OCI-LY3 (cell line): ENCODE results near the gene PODXL.

Experiments
- H2AFZ ChIP-seq: fragments of 200-600, 300-600 bp; shearing (Covaris generic); 2 replicates; pipeline ENCODE4 v1.6.0; 2014; ENCODE audit warnings: antibody characterized with exemption, low read depth, low read length
- H3K27ac ChIP-seq: fragments of 200-600, 300-600 bp; sonication (generic); 2 replicates; pipeline ENCODE4 v1.5.1; 2014; ENCODE audit warnings: mild to moderate bottlenecking, low read length, moderate library complexity, mixed read lengths
- H3K27me3 ChIP-seq: fragments of 200-600, 300-600 bp; sonication (generic); 2 replicates; pipeline ENCODE4 v1.6.1; 2014; ENCODE audit warnings: low read depth, low read length, mixed read lengths
- H3K36me3 ChIP-seq: fragments of 200-600, 300-600 bp; sonication (generic); replicated peaks from 2 replicates; pipeline ENCODE3; 2014; ENCODE audit warnings: low read depth, low read length, mixed read lengths
- H3K4me1 ChIP-seq: fragments of 300-600, 200-600 bp; sonication (generic); 2 replicates; pipeline ENCODE4 v1.6.1; 2014; ENCODE audit warnings: low read length, mixed read lengths
- H3K4me2 ChIP-seq: fragments of 200-600, 300-600 bp; sonication (generic); 2 replicates; pipeline ENCODE4 v1.6.1; 2014; ENCODE audit warnings: low read length, mixed read lengths
- H3K4me3 ChIP-seq: fragments of 300-600, 200-600 bp; sonication (generic); 2 replicates; pipeline ENCODE4 v1.5.1; 2014; ENCODE audit warnings: antibody characterized with exemption, mild to moderate bottlenecking, low read length, moderate library complexity
- H3K79me2 ChIP-seq: fragments of 300-600, 200-600 bp; shearing (Covaris generic); 2 replicates; pipeline ENCODE4 v1.6.1; 2014; ENCODE audit warnings: mild to moderate bottlenecking, low read length, mixed read lengths
- H3K9ac ChIP-seq: fragments of 300-600, 200-600 bp; shearing (Covaris generic); 2 replicates; pipeline ENCODE4 v1.6.0; 2014; ENCODE audit warnings: mild to moderate bottlenecking, low read length, moderate library complexity
- H3K9me3 ChIP-seq: fragments of 200-600, 300-600 bp; shearing (Covaris generic); 2 replicates; pipeline ENCODE4 v1.6.1; 2014; ENCODE audit warnings: low read length, mixed read lengths; ENCODE audit not compliant: insufficient read depth
- H4K20me1 ChIP-seq: fragments of 200-600, 300-600 bp; sonication (generic); 2 replicates; pipeline ENCODE4 v1.6.1; 2016; ENCODE audit warnings: low read length, mixed read lengths; ENCODE audit not compliant: insufficient read depth
- EZH2phosphoT487 ChIP-seq: fragments of 200-600 bp; shearing (Covaris generic); IDR thresholded peaks from 2 replicates; pipeline ENCODE4 v1.6.1; 2018; ENCODE audit warnings: antibody characterized with exemption, mixed run types, low read depth
- TF ChIP-seq, protein P1 (sequence below): fragments of 200-600, 300-600 bp; sonication (generic); IDR thresholded peaks from 2 replicates; pipeline ENCODE4 v1.5.1; 2014; ENCODE audit warnings: antibody characterized with exemption, low read length, low read depth

PODXL gene

DNA sequence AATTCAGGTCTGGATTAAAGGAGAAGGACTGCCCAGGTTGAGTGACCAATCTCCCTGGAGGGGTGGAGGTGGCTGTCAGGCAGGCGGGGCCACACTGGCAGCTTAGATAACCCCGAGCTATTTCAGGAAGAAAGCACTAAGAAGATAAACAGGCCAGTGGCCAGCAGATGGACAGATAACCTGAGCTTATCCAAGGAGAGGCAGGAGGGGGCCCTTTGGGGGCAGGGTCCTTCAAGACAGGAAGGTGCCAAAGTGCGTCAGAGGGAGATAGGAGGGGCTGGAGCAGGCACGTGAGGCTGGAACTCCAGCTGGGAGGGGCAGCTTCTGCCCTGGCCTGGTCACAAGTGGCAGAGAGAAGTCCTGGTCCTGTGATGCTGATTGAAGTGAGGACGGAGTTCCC is 29.8 kb upstream of the PODXL start:
- TF ChIP-seq, protein P1, sequence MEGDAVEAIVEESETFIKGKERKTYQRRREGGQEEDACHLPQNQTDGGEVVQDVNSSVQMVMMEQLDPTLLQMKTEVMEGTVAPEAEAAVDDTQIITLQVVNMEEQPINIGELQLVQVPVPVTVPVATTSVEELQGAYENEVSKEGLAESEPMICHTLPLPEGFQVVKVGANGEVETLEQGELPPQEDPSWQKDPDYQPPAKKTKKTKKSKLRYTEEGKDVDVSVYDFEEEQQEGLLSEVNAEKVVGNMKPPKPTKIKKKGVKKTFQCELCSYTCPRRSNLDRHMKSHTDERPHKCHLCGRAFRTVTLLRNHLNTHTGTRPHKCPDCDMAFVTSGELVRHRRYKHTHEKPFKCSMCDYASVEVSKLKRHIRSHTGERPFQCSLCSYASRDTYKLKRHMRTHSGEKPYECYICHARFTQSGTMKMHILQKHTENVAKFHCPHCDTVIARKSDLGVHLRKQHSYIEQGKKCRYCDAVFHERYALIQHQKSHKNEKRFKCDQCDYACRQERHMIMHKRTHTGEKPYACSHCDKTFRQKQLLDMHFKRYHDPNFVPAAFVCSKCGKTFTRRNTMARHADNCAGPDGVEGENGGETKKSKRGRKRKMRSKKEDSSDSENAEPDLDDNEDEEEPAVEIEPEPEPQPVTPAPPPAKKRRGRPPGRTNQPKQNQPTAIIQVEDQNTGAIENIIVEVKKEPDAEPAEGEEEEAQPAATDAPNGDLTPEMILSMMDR: no peak
- no peak for TF ChIP-seq EZH2phosphoT487
- Histone ChIP-seq H2AFZ (no peak overlapping the region), H3K4me2 (no peak overlapping the region), H3K79me2 (no peaks in the 10 kb centered on the region), H3K9ac (no peak overlapping the region), H3K27ac (no peak overlapping the region), H3K4me3 (no peak overlapping the region), H3K9me3 (no peaks in the 10 kb centered on the region), H3K4me1 (no peaks in the 10 kb centered on the region), H3K36me3 (no peaks in the 10 kb centered on the region), H4K20me1 (no peaks in the 10 kb centered on the region), H3K27me3 (peaks cover 6% of the 10 kb centered on the region; the same call in 1 of the 2 replicates)

DNA sequence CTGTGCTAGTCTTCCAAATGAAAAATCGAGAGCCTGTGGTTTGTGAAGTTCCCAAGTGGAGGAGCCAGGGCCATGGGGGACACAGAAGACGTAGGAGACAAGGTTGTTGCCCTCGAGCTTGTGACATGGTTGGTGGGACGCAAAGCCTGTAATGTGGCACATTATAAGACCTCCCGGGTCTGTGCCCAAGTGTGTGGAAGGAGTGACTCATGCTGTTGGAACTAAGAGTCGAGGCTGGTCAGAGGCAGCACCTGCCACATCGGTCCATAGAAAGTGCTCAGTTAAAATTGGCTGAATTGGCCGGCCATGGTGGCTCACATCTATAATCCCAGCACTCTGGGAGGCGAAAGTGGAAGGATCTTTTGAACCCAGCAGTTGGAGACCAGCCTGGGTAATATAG is 27.0 kb upstream of the PODXL start:
- no peaks in the 10 kb centered on the region for H3K9me3 ChIP-seq
- H3K27me3 ChIP-seq: no peaks in the 10 kb centered on the region
- no peak overlapping the region for H3K9ac ChIP-seq
- H3K27ac ChIP-seq: no peak overlapping the region
- TF ChIP-seq EZH2phosphoT487: no peak
- H3K36me3 ChIP-seq: no peaks in the 10 kb centered on the region
- no peaks in the 10 kb centered on the region for H3K4me1 ChIP-seq
- H4K20me1 ChIP-seq: no peaks in the 10 kb centered on the region
- no peak overlapping the region for H2AFZ ChIP-seq
- H3K4me2 ChIP-seq: no peak overlapping the region
- H3K79me2 ChIP-seq: no peaks in the 10 kb centered on the region
- H3K4me3 ChIP-seq: no peak overlapping the region

DNA sequence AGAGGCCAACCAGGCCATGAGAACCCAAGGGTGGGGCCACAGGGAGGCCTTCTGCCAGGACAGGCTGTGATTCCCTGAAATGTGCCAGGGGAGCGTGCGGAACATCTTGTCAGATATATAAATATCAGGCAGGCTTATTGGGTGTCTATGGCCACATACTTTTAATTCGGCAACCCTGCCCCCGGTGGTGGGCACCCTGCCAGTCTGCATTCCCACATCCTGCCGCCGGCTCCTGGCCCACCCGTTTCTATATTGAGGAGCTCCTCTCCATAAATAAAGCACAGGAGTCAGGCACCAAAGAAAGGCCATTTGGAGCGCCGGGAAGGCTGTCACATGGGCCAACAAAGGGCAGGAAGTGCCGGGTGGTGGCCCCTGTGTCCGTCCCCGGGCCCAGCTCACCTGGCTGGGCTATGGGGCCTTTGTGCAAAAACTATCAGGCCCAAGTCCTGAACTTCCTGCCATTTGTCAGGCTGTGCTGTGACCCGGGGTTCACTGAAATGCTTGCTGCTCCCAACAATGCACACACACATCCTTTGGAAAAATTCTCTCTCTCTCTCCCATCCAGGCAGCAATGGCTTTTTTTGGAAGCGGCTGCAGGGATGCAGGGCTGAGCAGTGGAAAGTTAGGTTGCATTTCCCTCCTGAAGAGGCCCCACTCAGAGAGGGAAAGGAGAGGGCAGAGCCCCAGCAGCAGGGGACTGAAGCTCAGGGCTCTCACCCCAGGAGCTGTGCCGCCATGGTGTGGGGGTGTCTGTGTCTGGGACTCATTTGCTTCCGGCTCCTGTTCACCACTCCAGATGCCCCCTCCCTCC is 25.0 kb upstream of the PODXL start:
- Histone ChIP-seq H3K4me2 (no peak overlapping the region), H2AFZ (no peak overlapping the region), H3K9me3 (no peaks in the 10 kb centered on the region), H3K79me2 (no peaks in the 10 kb centered on the region), H4K20me1 (no peaks in the 10 kb centered on the region), H3K4me3 (no peak overlapping the region), H3K36me3 (no peaks in the 10 kb centered on the region), H3K9ac (no peak overlapping the region), H3K27ac (no peak overlapping the region), H3K27me3 (no peaks in the 10 kb centered on the region), H3K4me1 (no peaks in the 10 kb centered on the region)
- TF ChIP-seq, protein P1: no peak
- TF ChIP-seq EZH2phosphoT487: no peak

DNA sequence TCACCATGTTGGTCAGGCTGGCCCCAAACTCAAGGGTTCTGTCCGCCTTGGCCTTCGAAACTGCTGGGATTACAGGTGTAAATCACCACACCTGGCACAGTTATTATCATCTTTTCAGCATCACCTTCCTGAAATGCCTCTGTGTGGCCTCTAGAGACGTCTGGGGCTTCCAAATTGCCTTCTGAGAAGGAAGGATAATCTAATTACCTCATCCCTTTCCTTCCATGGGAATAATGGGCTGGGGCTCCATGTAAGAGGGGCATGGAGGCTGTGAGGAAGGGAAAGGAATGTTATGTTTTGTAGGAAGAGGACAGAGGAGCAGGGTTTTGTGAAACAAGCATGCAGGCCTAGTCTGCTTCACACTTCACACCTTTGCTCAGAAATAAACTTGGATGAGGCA is 22.2 kb upstream of the PODXL start:
- H3K4me1 ChIP-seq: no peaks in the 10 kb centered on the region

More for the DNA sequence above, 22.2 kb upstream of the PODXL start:
- H3K27ac ChIP-seq: no peak overlapping the region
- H3K4me2 ChIP-seq: no peak overlapping the region
- no peak overlapping the region for H3K9ac ChIP-seq
- H3K79me2 ChIP-seq: no peaks in the 10 kb centered on the region
- H3K4me3 ChIP-seq: no peak overlapping the region
- H2AFZ ChIP-seq: no peak overlapping the region
- TF ChIP-seq, protein P1: no peak
- TF ChIP-seq EZH2phosphoT487: no peak
- H4K20me1 ChIP-seq: no peaks in the 10 kb centered on the region
- H3K9me3 ChIP-seq: no peaks in the 10 kb centered on the region
- H3K27me3 ChIP-seq: no peaks in the 10 kb centered on the region
- no peaks in the 10 kb centered on the region for H3K36me3 ChIP-seq
